ENCODE measurements around the gene CIAO3. TPM values are rescaled to one million over a fixed set of nuclear protein-coding genes. Genes with fewer than 3 reads are reported as not detected.

Gene CIAO3
- total and polyA plus RNA-seq, 10 of the 15 experiments (the other 5 are each of a cell fraction or from before 2014, with no cell fraction given): 1.4 to 37.5 (median 30.8) TPM

GRCh38 chr16:718922-719321 is 21.9 kb downstream of the CIAO3 start (continued):
- TF ChIP-seq, protein P1, sequence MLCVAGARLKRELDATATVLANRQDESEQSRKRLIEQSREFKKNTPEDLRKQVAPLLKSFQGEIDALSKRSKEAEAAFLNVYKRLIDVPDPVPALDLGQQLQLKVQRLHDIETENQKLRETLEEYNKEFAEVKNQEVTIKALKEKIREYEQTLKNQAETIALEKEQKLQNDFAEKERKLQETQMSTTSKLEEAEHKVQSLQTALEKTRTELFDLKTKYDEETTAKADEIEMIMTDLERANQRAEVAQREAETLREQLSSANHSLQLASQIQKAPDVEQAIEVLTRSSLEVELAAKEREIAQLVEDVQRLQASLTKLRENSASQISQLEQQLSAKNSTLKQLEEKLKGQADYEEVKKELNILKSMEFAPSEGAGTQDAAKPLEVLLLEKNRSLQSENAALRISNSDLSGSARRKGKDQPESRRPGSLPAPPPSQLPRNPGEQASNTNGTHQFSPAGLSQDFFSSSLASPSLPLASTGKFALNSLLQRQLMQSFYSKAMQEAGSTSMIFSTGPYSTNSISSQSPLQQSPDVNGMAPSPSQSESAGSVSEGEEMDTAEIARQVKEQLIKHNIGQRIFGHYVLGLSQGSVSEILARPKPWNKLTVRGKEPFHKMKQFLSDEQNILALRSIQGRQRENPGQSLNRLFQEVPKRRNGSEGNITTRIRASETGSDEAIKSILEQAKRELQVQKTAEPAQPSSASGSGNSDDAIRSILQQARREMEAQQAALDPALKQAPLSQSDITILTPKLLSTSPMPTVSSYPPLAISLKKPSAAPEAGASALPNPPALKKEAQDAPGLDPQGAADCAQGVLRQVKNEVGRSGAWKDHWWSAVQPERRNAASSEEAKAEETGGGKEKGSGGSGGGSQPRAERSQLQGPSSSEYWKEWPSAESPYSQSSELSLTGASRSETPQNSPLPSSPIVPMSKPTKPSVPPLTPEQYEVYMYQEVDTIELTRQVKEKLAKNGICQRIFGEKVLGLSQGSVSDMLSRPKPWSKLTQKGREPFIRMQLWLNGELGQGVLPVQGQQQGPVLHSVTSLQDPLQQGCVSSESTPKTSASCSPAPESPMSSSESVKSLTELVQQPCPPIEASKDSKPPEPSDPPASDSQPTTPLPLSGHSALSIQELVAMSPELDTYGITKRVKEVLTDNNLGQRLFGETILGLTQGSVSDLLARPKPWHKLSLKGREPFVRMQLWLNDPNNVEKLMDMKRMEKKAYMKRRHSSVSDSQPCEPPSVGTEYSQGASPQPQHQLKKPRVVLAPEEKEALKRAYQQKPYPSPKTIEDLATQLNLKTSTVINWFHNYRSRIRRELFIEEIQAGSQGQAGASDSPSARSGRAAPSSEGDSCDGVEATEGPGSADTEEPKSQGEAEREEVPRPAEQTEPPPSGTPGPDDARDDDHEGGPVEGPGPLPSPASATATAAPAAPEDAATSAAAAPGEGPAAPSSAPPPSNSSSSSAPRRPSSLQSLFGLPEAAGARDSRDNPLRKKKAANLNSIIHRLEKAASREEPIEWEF (IDR thresholded peaks at IDR 0.05; ENCODE audit: insufficient replicate concordance, low read depth, low read length): no peak
- TF ChIP-seq BRCA1 (IDR thresholded peaks at IDR 0.05; ENCODE audit: low read depth, low read length) (no peak), POLR2A (IDR thresholded peaks at IDR 0.05; ENCODE audit: low read depth, low read length) (no peak)

- Histone ChIP-seq H3K4me1 (ENCODE audit: control insufficient read depth, insufficient read depth, low read length) (peaks cover 10% of the 10 kb centered on the region), H3K36me3 (ENCODE audit: control insufficient read depth in 2 of 2, insufficient read depth in 2 of 2, low read length in 1 of 2) (no peaks in the 10 kb centered on the region), H3K27ac (ENCODE audit: control insufficient read depth, insufficient read depth) (no peak overlapping the region), H3K79me2 (ENCODE audit: control insufficient read depth, insufficient read depth, low read length) (no peaks in the 10 kb centered on the region; the same call in 1 of the 2 replicates), H4K20me1 (ENCODE audit: control insufficient read depth, insufficient read depth) (0 out of 2 replicates have a peak, but pooled peaks cover 2% of the 10 kb centered on the region), H2AFZ (ENCODE audit: control insufficient read depth, low read depth, low read length) (no peak overlapping the region), H3K27me3 (replicated peaks in 1 of 2; ENCODE audit: control insufficient read depth in 2 of 2, insufficient read depth in 2 of 2, low read length in 1 of 2) (no peaks in the 10 kb centered on the region), H3K4me3 (no peak overlapping the region), H3K4me2 (ENCODE audit: control insufficient read depth, insufficient read depth) (no peak overlapping the region), H3K9ac (ENCODE audit: control insufficient read depth, insufficient read depth, low read length) (no peak overlapping the region), H3K9me3 (replicated peaks; ENCODE audit: control insufficient read depth, insufficient read depth, low read length) (no peaks in the 10 kb centered on the region)
- RAD21 ChIA-PET (ENCODE audit: unreplicated experiment): no interaction called here
- POLR2A ChIA-PET: interaction anchor here (0.5 kb wide), 1 partner anchor 25 kb away, joined by 3 read pairs; no protein-coding TSS in a partner anchor
- intact Hi-C loops (cut with micrococcal nuclease; ENCODE audit: unreplicated experiment) (no loop called here), in situ Hi-C loops (cut with MboI) (no loop called here)
- ATAC-seq (no peak), FAIRE-seq (no peak), DNase-seq (ENCODE audit: low read depth, low spot score) (no peak)
- SMC1A ChIA-PET (ENCODE audit: uncharacterized antibody, unreplicated experiment): no interaction called here
- CTCF ChIA-PET: no interaction called here
- 83% methylated on average over 9 of the region's 9 CpGs for WGBS (ENCODE audit: insufficient coverage, insufficient replicate concordance, low lambda C conversion rate, missing lambda C conversion rate)
- no TSS peak for BruUV-seq (replicated peaks)
- TF ChIP-seq, protein P1 (IDR thresholded peaks at IDR 0.05; ENCODE audit: insufficient replicate concordance, low read depth, low read length): no peak
- TF ChIP-seq RFX5 (IDR thresholded peaks at IDR 0.05; ENCODE audit: low read depth, low read length): no peak
- no peak for TF ChIP-seq ZNF274 (IDR thresholded peaks at IDR 0.05; ENCODE audit: insufficient read depth, insufficient read length)
- no peak for TF ChIP-seq YY1 (IDR thresholded peaks at IDR 0.05; ENCODE audit: low read depth, low read length)
- TF ChIP-seq NFIC (IDR thresholded peaks at IDR 0.05; ENCODE audit: low read depth, low read length): no peak
- no peak for TF ChIP-seq EED (IDR thresholded peaks at IDR 0.05; ENCODE audit: low read depth)
- no peak for TF ChIP-seq KAT2A (conservative IDR thresholded peaks at IDR 0.05; ENCODE audit: control insufficient read depth, low read depth, low read length)
- TF ChIP-seq NBN (IDR thresholded peaks at IDR 0.05): no peak
- TF ChIP-seq, protein P2, sequence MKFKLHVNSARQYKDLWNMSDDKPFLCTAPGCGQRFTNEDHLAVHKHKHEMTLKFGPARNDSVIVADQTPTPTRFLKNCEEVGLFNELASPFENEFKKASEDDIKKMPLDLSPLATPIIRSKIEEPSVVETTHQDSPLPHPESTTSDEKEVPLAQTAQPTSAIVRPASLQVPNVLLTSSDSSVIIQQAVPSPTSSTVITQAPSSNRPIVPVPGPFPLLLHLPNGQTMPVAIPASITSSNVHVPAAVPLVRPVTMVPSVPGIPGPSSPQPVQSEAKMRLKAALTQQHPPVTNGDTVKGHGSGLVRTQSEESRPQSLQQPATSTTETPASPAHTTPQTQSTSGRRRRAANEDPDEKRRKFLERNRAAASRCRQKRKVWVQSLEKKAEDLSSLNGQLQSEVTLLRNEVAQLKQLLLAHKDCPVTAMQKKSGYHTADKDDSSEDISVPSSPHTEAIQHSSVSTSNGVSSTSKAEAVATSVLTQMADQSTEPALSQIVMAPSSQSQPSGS (IDR thresholded peaks at IDR 0.05; ENCODE audit: low read length): no peak
Observed at GRCh38 chr16:718389-718788, 22.4 kb downstream of the CIAO3 start.

Data from GM12878 (cell line).